HEK293 (cell line): ENCODE measurements around the gene LYL1.

Experiments
- CTCF ChIA-PET: fragments of 350-600 bp; formaldehyde crosslinking; extraction: SDS; loops from one replicate; lab custom pipeline; 2021; ENCODE audit warnings: antibody characterized with exemption; lab: Yijun Ruan, JAX
- POLR2A ChIA-PET: fragments of 300-600 bp; formaldehyde crosslinking; extraction: SDS; loops from one replicate; lab custom pipeline; 2020; ENCODE audit warnings: antibody characterized with exemption, inconsistent platforms; lab: Yijun Ruan, JAX
- H3K27ac ChIP-seq: fragments of 200-500 bp; sonication (Bioruptor generic); 2 replicates; pipeline ENCODE4 v1.5.1; 2014; ENCODE audit warnings: low read depth, low read length, control low read depth, inconsistent platforms; ENCODE audit errors: extremely low read depth
- H3K36me3 ChIP-seq, 2 experiments: fragments of 200-500 bp in 1 of 2; sonication (Bioruptor generic) in 1 of 2; 1 replicate in 1 of 2; 2 replicates in 1 of 2; pipeline ENCODE4 v1.5.1; 2014 to 2017; ENCODE audit warnings: inconsistent platforms in 2 of 2, low read length in 2 of 2; ENCODE audit not compliant: control insufficient read depth in 2 of 2, insufficient read depth in 1 of 2
- H3K4me1 ChIP-seq: fragments of 200-500 bp; sonication (Bioruptor generic); 2 replicates; pipeline ENCODE4 v1.5.1; 2014; ENCODE audit warnings: mild to moderate bottlenecking, low read length, inconsistent platforms; ENCODE audit not compliant: control insufficient read depth, insufficient read depth
- H3K4me3 ChIP-seq: 2 replicates; pipeline ENCODE4 v1.5.1; 2011; ENCODE audit warnings: low read depth, mild to moderate bottlenecking, control low read depth, low read length, moderate library complexity
- H3K9me3 ChIP-seq: fragments of 200-500 bp; sonication (Bioruptor generic); 2 replicates; pipeline ENCODE4 v1.5.1; 2014; ENCODE audit warnings: low read depth, low read length, inconsistent platforms; ENCODE audit not compliant: control insufficient read depth, insufficient read depth
- FEZF1 ChIP-seq: fragments of 450-650 bp; formaldehyde crosslinking; IDR thresholded peaks from 2 replicates; pipeline ENCODE4 v1.5.1; 2016; ENCODE audit warnings: missing biosample characterization, missing genetic modification characterization
- INSM2 ChIP-seq: fragments of 450-650 bp; formaldehyde crosslinking; IDR thresholded peaks from 2 replicates; pipeline ENCODE4 v1.5.1; 2016; ENCODE audit warnings: missing biosample characterization, missing genetic modification characterization
- KLF7 ChIP-seq: fragments of 450-650 bp; formaldehyde crosslinking; IDR thresholded peaks from 2 replicates; pipeline ENCODE4 v1.5.1; 2016; ENCODE audit warnings: missing biosample characterization, missing genetic modification characterization, borderline replicate concordance
- MZF1 ChIP-seq: fragments of 450-650 bp; formaldehyde crosslinking; IDR thresholded peaks from 2 replicates; pipeline ENCODE4 v1.5.1; 2017; ENCODE audit warnings: missing biosample characterization, missing genetic modification characterization, borderline replicate concordance
- PRDM1 ChIP-seq: fragments of 450-650 bp; formaldehyde crosslinking; IDR thresholded peaks from 2 replicates; pipeline ENCODE4; 2016; ENCODE audit warnings: missing biosample characterization, missing genetic modification characterization
- SP7 ChIP-seq: fragments of 450-650 bp; formaldehyde crosslinking; IDR thresholded peaks from 2 replicates; pipeline ENCODE4 v1.5.1; 2016; ENCODE audit warnings: missing biosample characterization, missing genetic modification characterization
- ZNF112 ChIP-seq: fragments of 450-650 bp; formaldehyde crosslinking; IDR thresholded peaks from 2 replicates; pipeline ENCODE4 v1.5.0; 2017; ENCODE audit warnings: missing biosample characterization, missing genetic modification characterization
- ZNF121 ChIP-seq: fragments of 450-650 bp; formaldehyde crosslinking; IDR thresholded peaks from 2 replicates; pipeline ENCODE4 v1.5.1; 2016; ENCODE audit warnings: missing biosample characterization, missing genetic modification characterization
- ZNF132 ChIP-seq: fragments of 450-650 bp; formaldehyde crosslinking; IDR thresholded peaks from 2 replicates; pipeline ENCODE4 v1.5.1; 2017; ENCODE audit warnings: missing biosample characterization, missing genetic modification characterization, borderline replicate concordance
- ZNF138 ChIP-seq: fragments of 450-650 bp; formaldehyde crosslinking; IDR thresholded peaks from 2 replicates; pipeline ENCODE4 v1.5.1; 2016; ENCODE audit warnings: missing biosample characterization, missing genetic modification characterization, borderline replicate concordance
- ZNF148 ChIP-seq: fragments of 450-650 bp; formaldehyde crosslinking; IDR thresholded peaks from 2 replicates; pipeline ENCODE4 v1.5.0; 2017; ENCODE audit warnings: missing biosample characterization, missing genetic modification characterization, borderline replicate concordance
- ZNF16 ChIP-seq: fragments of 450-650 bp; formaldehyde crosslinking; IDR thresholded peaks from 2 replicates; pipeline ENCODE4 v1.5.1; 2016; ENCODE audit warnings: low read depth, missing biosample characterization, missing genetic modification characterization
- ZNF221 ChIP-seq: fragments of 450-650 bp; formaldehyde crosslinking; IDR thresholded peaks from 2 replicates; pipeline ENCODE4 v1.5.1; 2017; ENCODE audit warnings: missing biosample characterization, missing genetic modification characterization, borderline replicate concordance
- ZNF239 ChIP-seq: fragments of 450-650 bp; formaldehyde crosslinking; IDR thresholded peaks from 2 replicates; pipeline ENCODE4 v1.5.1; 2016; ENCODE audit warnings: missing biosample characterization, missing genetic modification characterization
- ZNF292 ChIP-seq: fragments of 450-650 bp; formaldehyde crosslinking; IDR thresholded peaks from 2 replicates; pipeline ENCODE4 v1.5.1; 2016; ENCODE audit warnings: low read depth, missing biosample characterization, missing genetic modification characterization, borderline replicate concordance
- ZNF324 ChIP-seq: fragments of 450-650 bp; formaldehyde crosslinking; IDR thresholded peaks from 2 replicates; pipeline ENCODE4 v1.5.1; 2016; ENCODE audit warnings: missing biosample characterization, missing genetic modification characterization
- ZNF341 ChIP-seq: fragments of 450-650 bp; formaldehyde crosslinking; IDR thresholded peaks from 2 replicates; pipeline ENCODE4; 2016; ENCODE audit warnings: low read depth, missing biosample characterization, missing genetic modification characterization
- ZNF398 ChIP-seq: fragments of 450-650 bp; formaldehyde crosslinking; IDR thresholded peaks from 2 replicates; pipeline ENCODE4 v1.5.1; 2017; ENCODE audit warnings: missing biosample characterization, missing genetic modification characterization
- ZNF548 ChIP-seq: fragments of 450-650 bp; formaldehyde crosslinking; IDR thresholded peaks from 2 replicates; pipeline ENCODE4 v1.5.1; 2016; ENCODE audit warnings: missing biosample characterization, missing genetic modification characterization
- ZNF623 ChIP-seq: fragments of 450-650 bp; formaldehyde crosslinking; IDR thresholded peaks from 2 replicates; pipeline ENCODE4 v1.5.1; 2016; ENCODE audit warnings: missing biosample characterization, missing genetic modification characterization
- ZNF624 ChIP-seq: fragments of 450-650 bp; formaldehyde crosslinking; IDR thresholded peaks from 2 replicates; pipeline ENCODE4 v1.5.1; 2017; ENCODE audit warnings: missing biosample characterization, missing genetic modification characterization
- ZNF692 ChIP-seq: fragments of 450-650 bp; formaldehyde crosslinking; IDR thresholded peaks from 2 replicates; pipeline ENCODE4 v1.5.1; 2016; ENCODE audit warnings: missing biosample characterization, missing genetic modification characterization
- ZNF792 ChIP-seq: fragments of 450-650 bp; formaldehyde crosslinking; IDR thresholded peaks from 2 replicates; pipeline ENCODE4 v1.5.1; 2016; ENCODE audit warnings: missing biosample characterization, missing genetic modification characterization

The LYL1 gene

GRCh38 chr19:13102666-13103580, at the start of gene LYL1:
LYL1 (minus strand) TSS chr19:13102858; CDS start chr19:13101171, 1,687 bp downstream.
- H3K4me3 ChIP-seq = no peak within 1 kb of the TSS

GRCh38 chr19:13151605-13152355, 49.1 kb upstream of the LYL1 start:
- Histone ChIP-seq H3K36me3 (peaks cover 3 to 11% of the 10 kb centered on the region in 2 experiments; a peak in 2 of 3 replicates), H3K4me3 (peak overlapping the region; percentile 99), H3K27ac (peak overlapping the region; percentile 98), H3K9me3 (no peaks in the 10 kb centered on the region), H3K4me1 (peaks cover 10% of the 10 kb centered on the region)
- ChIA-PET CTCF (interaction anchor here (0.6 to 1.1 kb wide), 7 partner anchors 43 to 622 kb away, joined by 3 to 6 read pairs (median 4); no protein-coding TSS in a partner anchor), POLR2A (interaction anchor here (0.5 to 2.2 kb wide), 27 partner anchors 10 to 199 kb away, joined by 3 to 89 read pairs (median 5); partner anchors contain the start of genes NACC1 and TRMT1)
- no peak for TF ChIP-seq ZNF16 (tag by site-specific recombination)
- TF ChIP-seq INSM2 (tag by site-specific recombination) = no peak
- peak; percentile 49 for TF ChIP-seq PRDM1
- TF ChIP-seq ZNF692 (tag by site-specific recombination) = no peak; the same call in none of the 2 replicates
- TF ChIP-seq ZNF148 (tag by site-specific recombination) = no peak
- TF ChIP-seq ZNF112 (tag by site-specific recombination) = no peak
- no peak for TF ChIP-seq ZNF138
- no peak for TF ChIP-seq ZNF239 (tag by site-specific recombination)
- TF ChIP-seq ZNF292 = no peak
- TF ChIP-seq ZNF398 (tag by site-specific recombination) = peak; percentile 97
- no peak for TF ChIP-seq FEZF1 (tag by site-specific recombination)
- TF ChIP-seq ZNF548 (tag by site-specific recombination) = no peak
- TF ChIP-seq ZNF121 (tag by site-specific recombination) = no peak
- peak; percentile 43; the same call in 1 of the 2 replicates for TF ChIP-seq ZNF324 (tag by site-specific recombination)
- TF ChIP-seq ZNF221 (tag by site-specific recombination) = no peak
- TF ChIP-seq KLF7 (tag by site-specific recombination) = no peak
- no peak for TF ChIP-seq ZNF624 (tag by site-specific recombination)
- no peak for TF ChIP-seq ZNF792

More at GRCh38 chr19:13102666-13103580, at the start of gene LYL1:
- ChIA-PET POLR2A (no interaction called here), CTCF (no interaction called here)
- H3K36me3 ChIP-seq = peaks cover 0 to 38% of the 10 kb centered on the region in 2 experiments; a peak in 2 of 3 replicates
- H3K27ac ChIP-seq = no peak within 1 kb of the TSS
- H3K9me3 ChIP-seq = no peaks in the 10 kb centered on the region
- no peaks in the 10 kb centered on the region for H3K4me1 ChIP-seq
- TF ChIP-seq ZNF132 (tag by site-specific recombination) = no peak
- no peak for TF ChIP-seq SP7
- no peak for TF ChIP-seq ZNF623 (tag by site-specific recombination)
- TF ChIP-seq MZF1 (tag by site-specific recombination) = no peak
- TF ChIP-seq ZNF341 (tag by site-specific recombination) = peak; percentile 51; the same call in 1 of the 2 replicates
